HepG2 (cell line): Measurements from ENCODE around the gene ZNF813. TPM values are rescaled to one million over a fixed set of nuclear protein-coding genes. Genes with fewer than 3 reads are reported as not detected.

Experiments used
- ATF7 ChIP-seq, 2 experiments: fragments of 450-650 bp in 1 of 2; sonication (generic) in 1 of 2; formaldehyde crosslinking in 1 of 2; IDR thresholded peaks; 2 replicates each; pipeline versions ENCODE4 v1.4.0 to v1.6.1; 2016 to 2020; ENCODE audit warnings: antibody characterized with exemption in 1 of 2, mild to moderate bottlenecking in 1 of 2, missing genetic modification reagents in 1 of 2
- CHD4 ChIP-seq: fragments of 200-600 bp; sonication (generic); IDR thresholded peaks from 2 replicates; pipeline ENCODE4 v1.7.0; 2017; ENCODE audit warnings: mild to moderate bottlenecking, low read length, borderline replicate concordance
- MED8 ChIP-seq: sonication (generic); formaldehyde crosslinking; IDR thresholded peaks from 2 replicates; pipeline ENCODE4 v1.8.1; 2023; ENCODE audit warnings: mild to moderate bottlenecking, missing genetic modification reagents; ENCODE audit not compliant: insufficient replicate concordance
- SOX6 ChIP-seq, 2 experiments: fragments of 450-650 bp in 1 of 2; sonication (generic) in 1 of 2; formaldehyde crosslinking in 1 of 2; IDR thresholded peaks; 2 replicates each; pipeline versions ENCODE4 v1.4.0 to v1.6.1; 2017 to 2020; ENCODE audit warnings: antibody characterized with exemption in 1 of 2, mild to moderate bottlenecking in 1 of 2, missing genetic modification reagents in 1 of 2
- ZBTB40 ChIP-seq, 2 experiments: fragments of 450-650 bp in 1 of 2; sonication (generic) in 1 of 2; formaldehyde crosslinking in 1 of 2; IDR thresholded peaks; 2 replicates each; pipeline versions ENCODE4 v1.6.1 to v1.8.0; 2016 to 2022; ENCODE audit warnings: antibody characterized with exemption in 1 of 2, mild to moderate bottlenecking in 1 of 2, missing genetic modification reagents in 1 of 2
- ZFP1 ChIP-seq: IDR thresholded peaks from 2 replicates; pipeline ENCODE4 v1.6.1; 2016
- ZNF101 ChIP-seq: sonication (generic); formaldehyde crosslinking; IDR thresholded peaks from 2 replicates; pipeline ENCODE4 v1.4.0; 2020; ENCODE audit warnings: mild to moderate bottlenecking, low read depth, missing genetic modification reagents, borderline replicate concordance
- ZNF124 ChIP-seq: sonication (generic); formaldehyde crosslinking; IDR thresholded peaks from 2 replicates; pipeline ENCODE4 v1.4.0; 2020; ENCODE audit warnings: missing genetic modification reagents
- ZNF180 ChIP-seq: sonication (generic); formaldehyde crosslinking; IDR thresholded peaks from 2 replicates; pipeline ENCODE4 v1.4.0; 2020; ENCODE audit warnings: low read depth, missing genetic modification reagents, borderline replicate concordance
- ZNF281 ChIP-seq: sonication (generic); formaldehyde crosslinking; IDR thresholded peaks from 2 replicates; pipeline ENCODE4 v1.4.0; 2020; ENCODE audit warnings: missing genetic modification reagents, borderline replicate concordance
- ZNF619 ChIP-seq: sonication (generic); formaldehyde crosslinking; IDR thresholded peaks from 2 replicates; pipeline ENCODE4 v1.4.0; 2020; ENCODE audit warnings: mild to moderate bottlenecking, missing genetic modification reagents
- ZNF775 ChIP-seq: sonication (generic); formaldehyde crosslinking; IDR thresholded peaks from 2 replicates; pipeline ENCODE4 v1.4.0; 2020; ENCODE audit warnings: missing genetic modification reagents, mild to moderate bottlenecking, moderate library complexity, borderline replicate concordance
- polyA plus RNA-seq, 8 experiments: library from polyadenylated mRNA; depleted of rRNA in 3 of 8; stranded (reverse) in 7 of 8; unstranded in 1 of 8; fragments of >200 nt; fragmentation: Illumina TruSeq in 4 of 8; extraction: Trizol in 4 of 8; gene quantifications; 2 replicates each; pipeline versions ENCODE4 v1.2.1 to v1.2.3, GENCODE V29; 2011 to 2016; ENCODE audit warnings: low read depth in 4 of 8, missing spikeins in 1 of 8, mixed read lengths in 1 of 8; ENCODE audit not compliant: insufficient read depth in 1 of 8
- total RNA-seq, 5 experiments: library from RNA; depleted of rRNA; stranded (reverse); fragments of >200 nt; fragmentation: Illumina TruSeq; extraction: Trizol; gene quantifications; 2 replicates each; pipeline ENCODE4 v1.2.3, GENCODE V29; 2016; ENCODE audit warnings: low read depth in 1 of 5

ZNF813 gene
- total and polyA plus RNA-seq, 2 of the 13 experiments (the other 11 are each of a cell fraction or from before 2014, with no cell fraction given): 2.1 to 8.9 TPM

- TF ChIP-seq ZBTB40 (IDR thresholded peaks at IDR 0.05) (no peak), ZBTB40 (CRISPR knock-in tag; IDR thresholded peaks at IDR 0.05) (no peak; the same call in 1 of the 2 replicates), ZNF619 (CRISPR knock-in tag) (no peak), CHD4 (no peak; the same call in 1 of the 2 replicates), ZNF180 (CRISPR knock-in tag) (no peak), ZNF124 (CRISPR knock-in tag) (peak; percentile 85), ZNF101 (CRISPR knock-in tag) (no peak), ATF7 (IDR thresholded peaks at IDR 0.05) (no peak), ATF7 (CRISPR knock-in tag; IDR thresholded peaks at IDR 0.05) (peak; percentile 64; the same call in 1 of the 2 replicates), ZFP1 (no peak), ZNF281 (CRISPR knock-in tag) (no peak), ZNF775 (CRISPR knock-in tag) (0 out of 2 replicates have a peak, but pooled peaks have one; percentile 52), MED8 (CRISPR knock-in tag) (no peak), SOX6 (IDR thresholded peaks at IDR 0.05) (no peak), SOX6 (CRISPR knock-in tag; IDR thresholded peaks at IDR 0.05) (peak; percentile 78)
Observed at GRCh38 chr19:53507523-53508442, 40.2 kb downstream of the ZNF813 start (continued).
